RWPE1 (cell line): ENCODE measurements around the gene FBXW2.

Experiments used
- CTCF ChIA-PET: fragments of 350-600 bp; sonication (Branson Sonifier 250); formaldehyde crosslinking; extraction: SDS; loops from one replicate; lab custom pipeline; 2021; lab: Yijun Ruan, JAX
- POLR2A ChIA-PET: fragments of 400-600 bp; formaldehyde crosslinking; extraction: SDS; loops from one replicate; lab custom pipeline; 2020; ENCODE audit warnings: antibody characterized with exemption; ENCODE audit not compliant: low non-redundant PET; lab: Yijun Ruan, JAX
- DNase-seq: peaks from one replicate; pipeline ENCODE4 v3.0.0; 2012; ENCODE audit warnings: low spot score
- H3K27ac ChIP-seq: fragments of 450-650 bp; 2 replicates; pipeline ENCODE4 v1.5.1; 2017
- TF ChIP-seq, protein P1 (sequence below): fragments of 450-650 bp; conservative IDR thresholded peaks from 2 replicates; pipeline ENCODE4 v1.5.1; 2017; ENCODE audit warnings: low read depth, mild to moderate bottlenecking

The FBXW2 gene

DNA sequence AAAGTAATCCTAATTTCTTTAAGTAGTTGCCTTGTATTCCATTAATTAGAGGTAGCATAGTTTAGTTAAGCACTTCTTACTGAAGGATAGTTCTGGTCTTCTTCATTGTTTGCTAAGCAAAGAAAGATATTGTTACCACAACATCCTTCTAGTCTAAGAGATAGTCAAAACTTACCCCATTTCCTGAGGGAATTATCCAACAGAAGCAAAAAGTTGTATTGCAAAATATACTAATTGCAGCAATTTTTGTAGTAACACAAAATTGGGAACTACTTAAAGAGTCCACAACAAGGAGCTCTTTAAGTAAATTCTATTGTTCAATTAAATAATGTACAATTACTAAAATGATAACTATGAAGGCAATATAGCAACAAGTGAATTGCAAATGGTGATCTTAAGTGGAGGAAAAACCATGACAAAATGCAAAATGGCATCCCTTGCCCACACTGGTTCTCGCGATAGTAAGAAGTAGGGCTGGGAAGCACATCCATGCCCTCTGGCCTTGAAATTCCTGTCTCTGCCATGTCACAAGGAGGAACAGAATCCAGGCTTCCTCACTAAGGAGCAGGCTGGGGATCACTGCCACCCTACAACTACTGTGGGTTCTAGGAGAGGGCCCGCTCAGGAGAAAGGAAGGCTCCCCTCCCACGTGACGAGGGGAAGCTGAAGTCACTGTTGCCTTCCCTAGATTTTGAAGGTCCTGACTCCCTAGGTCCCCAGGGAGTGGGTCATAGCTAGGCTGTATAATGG lies 55.6 kb downstream of the FBXW2 start:
- CTCF ChIA-PET: interaction anchor here (1.1 kb wide), 1 partner anchor 18 kb away, joined by 4 read pairs; no protein-coding TSS in a partner anchor
- TF ChIP-seq, protein P1, sequence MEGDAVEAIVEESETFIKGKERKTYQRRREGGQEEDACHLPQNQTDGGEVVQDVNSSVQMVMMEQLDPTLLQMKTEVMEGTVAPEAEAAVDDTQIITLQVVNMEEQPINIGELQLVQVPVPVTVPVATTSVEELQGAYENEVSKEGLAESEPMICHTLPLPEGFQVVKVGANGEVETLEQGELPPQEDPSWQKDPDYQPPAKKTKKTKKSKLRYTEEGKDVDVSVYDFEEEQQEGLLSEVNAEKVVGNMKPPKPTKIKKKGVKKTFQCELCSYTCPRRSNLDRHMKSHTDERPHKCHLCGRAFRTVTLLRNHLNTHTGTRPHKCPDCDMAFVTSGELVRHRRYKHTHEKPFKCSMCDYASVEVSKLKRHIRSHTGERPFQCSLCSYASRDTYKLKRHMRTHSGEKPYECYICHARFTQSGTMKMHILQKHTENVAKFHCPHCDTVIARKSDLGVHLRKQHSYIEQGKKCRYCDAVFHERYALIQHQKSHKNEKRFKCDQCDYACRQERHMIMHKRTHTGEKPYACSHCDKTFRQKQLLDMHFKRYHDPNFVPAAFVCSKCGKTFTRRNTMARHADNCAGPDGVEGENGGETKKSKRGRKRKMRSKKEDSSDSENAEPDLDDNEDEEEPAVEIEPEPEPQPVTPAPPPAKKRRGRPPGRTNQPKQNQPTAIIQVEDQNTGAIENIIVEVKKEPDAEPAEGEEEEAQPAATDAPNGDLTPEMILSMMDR: no peak
- POLR2A ChIA-PET: no interaction called here
- DNase-seq: no peak
- no peak overlapping the region for H3K27ac ChIP-seq

DNA sequence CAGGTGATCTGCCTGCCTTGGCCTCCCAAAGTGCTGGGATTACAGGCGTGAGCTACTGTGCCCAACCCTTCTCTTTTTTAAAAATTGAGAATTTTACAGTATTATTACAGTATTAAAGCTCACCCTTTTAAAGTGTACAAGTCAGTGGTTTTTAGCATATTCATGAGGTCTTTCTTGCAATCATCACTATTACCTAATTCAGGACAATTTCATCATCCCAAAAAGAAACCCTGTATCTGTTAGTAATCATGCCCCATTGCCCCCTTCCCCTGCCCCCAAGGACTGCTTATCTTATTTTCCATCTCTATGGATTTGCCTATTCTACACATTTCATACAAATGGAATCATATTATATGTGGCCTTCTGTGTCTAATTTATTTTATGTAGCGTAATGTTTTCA lies 56.3 kb downstream of the FBXW2 start:
- TF ChIP-seq, protein P1: no peak
- ChIA-PET POLR2A (no interaction called here), CTCF (interaction anchor here (0.6 to 1.1 kb wide), 2 partner anchors 19 to 28 kb away, joined by 3 to 4 read pairs; no protein-coding TSS in a partner anchor)
- DNase-seq: no peak
- H3K27ac ChIP-seq: no peak overlapping the region

DNA sequence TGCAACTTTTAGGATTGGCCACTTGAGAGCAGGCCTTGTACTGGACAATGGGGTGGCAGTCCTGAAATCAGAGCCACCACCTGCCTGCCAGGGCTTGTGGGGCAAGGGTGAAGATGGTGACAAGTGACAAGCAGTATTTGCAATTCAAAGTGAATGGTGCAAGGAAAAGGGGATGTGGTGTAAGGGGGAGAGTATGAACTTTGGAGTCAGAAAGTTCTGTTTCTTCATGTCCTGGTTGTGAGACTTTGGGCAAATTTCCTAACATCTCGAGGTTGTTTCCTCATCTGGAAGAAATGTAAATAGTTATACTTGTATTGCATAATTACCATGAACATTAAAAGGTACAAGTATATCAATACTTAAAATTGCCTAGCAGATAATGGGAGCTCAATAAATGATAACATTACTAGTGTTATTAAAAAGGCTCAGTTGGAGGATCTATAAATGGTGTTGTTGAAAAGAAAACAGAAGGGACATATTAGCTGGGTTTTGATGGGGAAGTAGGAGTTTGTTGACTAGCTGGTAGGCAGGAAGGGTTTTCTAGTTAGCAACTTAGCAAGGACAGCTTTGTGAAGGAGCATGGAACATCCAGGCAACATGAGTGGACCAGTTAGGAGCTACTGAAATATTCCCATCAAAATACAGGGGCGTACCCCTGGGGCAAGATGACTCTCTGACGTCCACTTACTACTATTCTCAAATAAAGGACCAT lies 57.6 kb downstream of the FBXW2 start:
- CTCF ChIA-PET: interaction anchor here (0.6 to 1.1 kb wide), 3 partner anchors 11 to 1652 kb away, joined by 3 to 4 read pairs (median 3); no protein-coding TSS in a partner anchor
- TF ChIP-seq, protein P1: no peak
- H3K27ac ChIP-seq: peak overlapping the region; percentile 37
- POLR2A ChIA-PET: no interaction called here
- no peak for DNase-seq

DNA sequence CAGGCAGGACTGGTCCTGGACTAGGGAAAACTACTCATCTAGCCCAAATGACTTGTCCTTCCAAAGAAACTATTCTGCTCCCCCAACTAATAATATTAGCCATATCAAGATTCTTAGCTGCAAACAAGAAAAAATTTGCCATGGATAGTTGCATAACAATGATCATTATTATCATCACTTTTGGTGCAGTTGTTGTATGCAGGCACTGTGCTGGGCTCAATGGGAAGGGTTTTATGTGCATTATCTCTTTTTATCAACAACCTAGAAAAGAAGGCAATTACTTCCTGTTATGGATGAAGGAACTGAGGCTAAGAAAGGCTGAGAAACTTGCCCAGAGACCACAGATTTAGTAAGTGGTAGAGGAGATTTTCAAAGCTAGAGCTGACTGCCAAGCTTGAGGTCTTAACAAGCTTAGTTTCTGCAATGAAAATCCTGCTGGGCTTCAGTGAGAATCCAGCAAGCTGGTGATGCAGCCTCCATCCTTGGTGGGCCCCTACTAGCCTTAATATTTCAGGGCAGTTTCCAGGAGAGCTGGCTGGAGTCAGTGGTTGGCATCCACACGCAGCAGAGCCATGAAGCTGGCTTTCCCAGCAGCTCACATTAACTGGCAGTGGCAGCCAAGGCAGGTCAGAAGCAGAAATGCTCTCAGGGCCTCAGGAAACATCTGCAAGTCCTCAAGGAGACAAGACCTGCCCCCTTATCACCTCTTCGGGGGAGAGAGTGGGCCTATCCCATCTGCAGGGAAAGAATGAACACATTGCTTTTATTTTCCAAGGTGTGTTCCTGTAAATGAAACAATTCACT lies 58.4 kb downstream of the FBXW2 start:
- CTCF ChIA-PET: interaction anchor here (1.1 kb wide), 1 partner anchor 12 kb away, joined by 3 read pairs; no protein-coding TSS in a partner anchor
- peak overlapping the region; percentile 37 for H3K27ac ChIP-seq
- POLR2A ChIA-PET: no interaction called here
- no peak for DNase-seq
- TF ChIP-seq, protein P1: no peak

DNA sequence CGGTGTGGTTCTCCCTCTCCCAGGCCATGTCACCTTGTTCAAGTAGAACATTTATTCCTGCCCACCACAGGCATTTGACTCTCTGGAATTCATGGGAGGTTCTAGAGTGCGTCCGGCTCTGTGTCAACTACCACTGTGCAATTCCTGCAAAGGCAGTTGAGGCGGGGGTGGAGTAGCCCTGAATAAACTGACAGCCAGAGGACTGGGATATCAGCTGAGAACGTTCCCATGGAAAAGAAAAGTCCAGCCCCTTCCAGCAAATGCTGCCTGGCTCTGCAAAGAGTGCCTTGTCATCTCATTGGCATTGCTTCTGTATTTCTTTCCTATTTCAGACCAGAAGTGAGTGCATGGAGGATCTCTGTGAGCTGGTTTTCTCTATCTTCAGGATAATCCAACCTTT lies 60.0 kb downstream of the FBXW2 start:
- DNase-seq: no peak
- ChIA-PET CTCF (no interaction called here), POLR2A (no interaction called here)
- H3K27ac ChIP-seq: no peak overlapping the region
- TF ChIP-seq, protein P1: no peak
